Rectal smooth muscle tissue (tissue), 1 donor: ENCODE data around the gene PBXIP1.

Experiments used
- H3K27ac ChIP-seq: one replicate; pipeline ENCODE4 v1.7.0; 2013; ENCODE audit warnings: low read depth, low read length, inconsistent platforms
- H3K27me3 ChIP-seq: one replicate; pipeline ENCODE4 v1.7.0; 2013; ENCODE audit warnings: low read length; ENCODE audit not compliant: control insufficient read depth, insufficient read depth
- H3K36me3 ChIP-seq: one replicate; pipeline ENCODE4 v1.7.0; 2013; ENCODE audit warnings: low read length; ENCODE audit not compliant: control insufficient read depth, insufficient read depth
- H3K4me1 ChIP-seq: one replicate; pipeline ENCODE4 v1.7.0; 2013; ENCODE audit warnings: low read length; ENCODE audit not compliant: control insufficient read depth, insufficient read depth
- H3K4me3 ChIP-seq: one replicate; pipeline ENCODE4 v1.7.0; 2013; ENCODE audit warnings: low read length
- H3K9ac ChIP-seq: one replicate; pipeline ENCODE4 v1.7.0; 2013; ENCODE audit warnings: low read length

The PBXIP1 gene

DNA sequence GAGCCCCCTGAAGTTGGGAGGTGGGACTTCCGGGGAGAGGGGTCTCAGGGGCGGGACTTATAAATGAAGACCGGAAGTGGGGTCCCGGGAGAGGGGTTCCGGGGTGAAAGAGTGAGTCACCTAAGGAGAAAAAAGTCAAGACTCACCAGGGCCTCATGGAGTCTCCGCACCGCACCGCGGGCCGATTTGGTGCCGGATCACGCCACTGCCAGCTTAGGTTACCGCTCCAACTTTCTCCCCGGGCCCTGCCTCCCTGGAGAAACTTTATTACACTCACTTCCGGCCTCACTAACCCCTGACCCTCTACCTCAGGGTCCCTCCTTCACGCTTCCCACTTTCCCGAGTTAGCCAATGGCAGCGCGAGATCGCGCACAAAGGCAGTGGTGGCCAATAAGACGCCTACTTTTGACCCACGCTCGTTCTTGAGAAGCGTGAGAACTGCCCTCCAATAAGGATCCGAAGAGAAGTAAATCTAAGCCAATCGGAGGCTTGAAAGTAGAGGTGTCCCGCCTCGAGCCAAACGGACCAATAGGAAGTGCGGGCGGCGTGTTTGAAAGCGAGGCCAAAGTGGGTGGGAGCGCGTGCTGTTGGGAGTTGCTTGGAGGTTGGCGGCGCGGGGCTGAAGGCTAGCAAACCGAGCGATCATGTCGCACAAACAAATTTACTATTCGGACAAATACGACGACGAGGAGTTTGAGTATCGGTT is 18.4 kb upstream of the PBXIP1 start, which contains the start of gene CKS1B:
Gene CKS1B (plus strand): TSS at position 580 of the 706 bp plus-strand sequence. CDS start 65 bp downstream, at position 645.
- Histone ChIP-seq H3K36me3 (peaks cover 2% of the 10 kb centered on the region), H3K9ac (peak within 1 kb of the TSS; percentile 92), H3K4me3 (peak within 1 kb of the TSS; percentile 88), H3K27me3 (no peaks in the 10 kb centered on the region), H3K27ac (peak within 1 kb of the TSS; percentile 98), H3K4me1 (peaks cover 28% of the 10 kb centered on the region)

DNA sequence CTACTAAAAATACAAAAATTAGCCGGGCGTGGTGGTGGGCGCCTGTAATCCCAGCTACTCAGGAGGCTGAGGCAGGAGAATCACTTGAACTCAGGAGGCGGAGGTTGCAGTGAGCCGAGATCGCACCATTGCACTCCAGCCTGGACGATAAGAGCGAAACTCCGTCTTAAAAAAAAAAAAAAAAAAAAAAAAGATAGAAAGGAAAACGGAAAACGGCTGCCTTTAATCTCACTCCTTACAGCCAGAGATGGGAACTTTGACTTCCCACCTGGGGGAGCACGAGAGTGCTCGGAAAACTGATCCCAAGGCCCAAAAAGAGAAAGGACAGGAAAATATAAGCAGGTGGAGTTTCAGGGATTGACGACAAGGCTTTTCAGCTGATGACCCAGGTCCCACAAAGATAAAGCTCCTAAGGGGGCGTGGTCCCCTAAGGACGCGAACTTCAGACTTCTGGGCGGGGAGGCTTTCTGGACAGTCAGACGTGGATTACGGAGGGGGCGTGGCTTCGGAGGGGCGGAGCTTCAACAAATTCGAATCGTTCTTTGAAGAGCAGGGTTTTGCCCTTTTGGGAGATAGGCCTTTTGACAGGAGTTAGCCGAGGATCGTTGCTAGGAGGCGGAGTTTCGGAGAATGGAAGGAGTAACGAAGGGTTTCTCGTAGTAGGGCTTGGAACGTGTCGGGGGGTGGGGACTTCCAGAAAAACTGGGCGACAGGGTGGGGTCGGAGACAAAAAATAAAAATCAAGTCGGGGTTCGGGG is 17.6 kb upstream of the PBXIP1 start:
- H3K4me1 ChIP-seq: peaks cover 28% of the 10 kb centered on the region
- H3K4me3 ChIP-seq: peak overlapping the region; percentile 88
- peaks cover 2% of the 10 kb centered on the region for H3K36me3 ChIP-seq
- H3K27ac ChIP-seq: peak overlapping the region; percentile 98
- no peaks in the 10 kb centered on the region for H3K27me3 ChIP-seq
- H3K9ac ChIP-seq: peak overlapping the region; percentile 92

DNA sequence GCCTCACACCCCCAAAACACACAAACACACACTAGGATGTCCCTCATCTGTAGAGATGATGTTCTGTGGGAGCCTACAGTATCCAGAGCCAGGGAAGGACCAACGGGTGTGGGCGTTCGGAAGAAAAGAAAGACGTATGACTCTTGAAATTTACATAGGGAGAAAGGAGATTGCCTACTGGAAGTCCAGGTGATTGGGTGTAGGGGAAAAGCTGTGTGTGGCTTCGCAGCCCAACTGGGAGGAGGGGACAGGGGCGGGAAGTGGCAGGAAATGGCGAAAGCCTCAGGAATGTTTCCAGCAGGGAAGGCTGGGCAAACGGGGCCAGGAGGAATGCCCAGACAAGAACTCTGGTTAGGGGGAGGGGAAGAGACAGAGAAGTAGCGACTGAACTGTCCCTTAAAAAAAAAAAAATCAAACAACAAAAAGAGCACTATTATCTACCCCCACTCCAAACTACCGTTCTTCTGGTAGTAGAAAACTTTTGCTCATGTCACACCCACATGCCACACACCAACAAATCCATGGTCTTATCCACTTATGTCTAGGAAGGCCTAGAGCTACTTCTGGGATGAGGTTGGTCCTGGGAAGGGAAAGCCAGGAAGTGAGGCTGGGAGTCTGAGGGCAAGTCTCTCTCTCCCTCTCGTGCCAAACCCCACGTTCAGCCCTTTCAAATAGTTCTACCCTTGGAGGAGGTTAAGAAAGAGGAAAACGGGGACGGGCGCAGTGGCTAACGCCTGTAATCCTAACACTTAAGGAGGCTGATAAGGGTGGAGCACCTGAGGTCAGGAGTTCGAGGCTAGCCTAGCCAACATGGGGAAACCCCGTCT is 16.8 kb upstream of the PBXIP1 start:
- Histone ChIP-seq H3K36me3 (peaks cover 9% of the 10 kb centered on the region), H3K4me1 (peaks cover 28% of the 10 kb centered on the region), H3K27ac (peak overlapping the region; percentile 98), H3K4me3 (peak overlapping the region; percentile 88), H3K27me3 (no peaks in the 10 kb centered on the region), H3K9ac (peak overlapping the region; percentile 51)

DNA sequence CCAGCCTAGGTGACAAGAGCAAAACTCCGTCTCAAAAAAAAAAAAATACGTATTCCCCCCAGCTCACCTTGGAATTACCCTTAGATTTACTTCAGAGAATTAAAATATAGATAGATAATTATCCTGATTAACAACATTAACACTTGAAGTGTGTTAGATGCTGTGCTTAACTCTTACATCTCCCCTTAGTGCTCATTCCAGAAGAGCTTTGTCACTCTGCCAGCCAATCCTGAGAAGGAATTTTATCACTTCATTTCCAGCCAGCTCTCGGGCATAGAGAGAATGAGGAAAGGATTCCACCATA is 16.3 kb upstream of the PBXIP1 start:
- Histone ChIP-seq H3K27me3 (no peaks in the 10 kb centered on the region), H3K9ac (peak overlapping the region; percentile 51), H3K36me3 (peaks cover 12% of the 10 kb centered on the region), H3K4me3 (peak overlapping the region; percentile 45), H3K4me1 (peaks cover 28% of the 10 kb centered on the region), H3K27ac (peak overlapping the region; percentile 98)

DNA sequence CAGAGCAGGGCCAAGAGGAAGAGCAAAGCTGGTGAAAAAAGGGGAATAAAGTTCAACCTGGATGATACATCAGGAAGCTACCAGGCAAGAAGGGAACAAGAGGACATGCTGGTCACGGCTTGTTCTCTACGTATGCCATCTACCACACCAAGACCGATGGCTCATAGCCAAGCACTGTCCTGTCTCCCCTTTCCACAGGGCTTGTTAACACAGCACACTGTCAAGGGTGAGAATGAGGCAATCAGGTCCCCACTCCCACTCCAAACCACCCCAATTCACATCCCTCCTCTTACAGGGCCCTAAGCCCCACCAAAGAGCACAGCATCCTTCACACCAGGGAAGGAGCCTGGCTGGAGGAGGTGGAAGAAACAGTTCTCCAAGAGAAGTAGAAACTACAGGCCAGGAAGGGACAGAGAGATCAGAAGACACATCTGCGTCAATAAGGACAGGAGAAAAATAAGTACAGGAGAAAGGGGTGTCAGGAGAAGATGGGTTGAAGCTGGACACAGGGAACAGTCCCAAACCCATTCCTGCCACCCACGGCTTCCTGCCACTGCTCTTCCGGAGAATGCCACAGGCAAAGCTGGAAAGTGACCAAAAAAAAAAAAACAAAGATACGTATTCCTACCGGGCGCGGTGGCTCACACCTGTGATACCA is 15.6 kb upstream of the PBXIP1 start:
- H3K27ac ChIP-seq: peak overlapping the region; percentile 95
- peak overlapping the region; percentile 42 for H3K9ac ChIP-seq
- H3K36me3 ChIP-seq: peaks cover 17% of the 10 kb centered on the region
- peaks cover 28% of the 10 kb centered on the region for H3K4me1 ChIP-seq
- H3K27me3 ChIP-seq: no peaks in the 10 kb centered on the region
- H3K4me3 ChIP-seq: peak overlapping the region; percentile 47

DNA sequence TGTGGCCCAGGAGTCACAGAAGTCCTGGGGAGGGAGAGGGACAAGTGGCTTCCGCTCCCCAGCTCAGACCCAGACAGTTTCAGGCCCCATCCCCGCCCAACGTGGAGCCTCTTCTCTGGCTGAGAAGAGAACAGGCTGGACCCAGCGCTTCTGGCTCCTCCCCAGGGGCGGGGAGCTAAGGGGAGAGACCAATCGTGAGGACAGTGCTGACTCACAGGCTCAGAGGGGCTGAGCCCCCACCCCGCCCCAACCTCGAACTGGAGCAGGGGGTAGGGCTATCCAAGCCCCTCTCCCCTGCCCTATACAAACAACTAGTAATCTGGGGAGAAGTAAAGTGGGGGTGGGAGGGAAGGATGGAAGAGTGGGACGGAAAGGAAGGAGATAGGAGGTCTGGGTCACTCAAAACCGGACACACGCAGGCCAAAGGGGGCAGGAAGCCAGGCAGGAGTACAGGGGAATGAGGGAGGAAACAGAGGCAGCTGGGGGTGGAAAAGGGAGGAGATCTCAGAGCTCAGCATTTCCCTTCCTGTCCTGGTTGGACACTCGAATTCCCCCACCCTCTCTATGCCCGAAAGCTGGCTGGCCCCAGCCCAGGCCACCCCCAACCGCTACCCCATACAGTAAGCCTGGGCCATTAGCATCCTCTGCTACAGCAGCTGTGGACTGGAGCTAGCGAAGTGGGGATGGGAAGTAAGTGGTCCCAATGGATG is 14.9 kb upstream of the PBXIP1 start, which contains the start of gene SHC1:
Gene SHC1 (minus strand): TSS at position 117 of the 710 bp plus-strand sequence. CDS start 221 bp downstream, outside the sequence.
- H3K4me1 ChIP-seq: peaks cover 25% of the 10 kb centered on the region
- H3K9ac ChIP-seq: peak within 1 kb of the TSS; percentile 42

DNA sequence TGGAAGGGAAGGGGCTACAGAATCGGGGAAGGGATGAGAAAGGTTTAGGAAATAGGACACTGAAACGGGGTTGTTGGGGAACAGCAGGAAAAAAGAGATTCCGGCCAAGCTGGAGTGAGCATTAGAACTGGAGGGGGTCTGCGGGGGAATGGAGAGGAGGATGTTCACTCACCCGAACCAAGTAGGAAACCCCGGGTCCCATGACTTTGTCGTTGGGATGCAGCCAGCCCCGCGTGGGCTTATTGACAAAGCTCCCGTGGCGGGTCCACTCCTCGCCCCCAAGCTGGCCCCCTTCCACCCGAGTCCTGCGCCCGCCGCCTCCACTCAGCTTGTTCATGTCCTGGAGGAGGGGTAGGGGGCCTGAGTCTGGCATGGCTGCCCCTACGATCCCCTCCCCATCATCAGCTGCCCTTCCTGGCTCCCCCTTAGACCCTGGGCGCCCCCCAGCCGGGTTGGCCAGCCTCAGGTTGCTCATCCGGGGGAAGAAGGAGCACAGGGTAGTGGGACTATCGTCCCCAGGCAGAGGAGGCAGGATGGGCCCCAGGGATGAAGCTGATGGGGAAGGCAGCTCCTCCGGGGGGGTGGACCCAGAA is 14.1 kb upstream of the PBXIP1 start:
- Histone ChIP-seq H3K4me3 (peak overlapping the region; percentile 47), H3K4me1 (peaks cover 25% of the 10 kb centered on the region), H3K36me3 (peaks cover 24% of the 10 kb centered on the region), H3K27ac (peak overlapping the region; percentile 95), H3K9ac (no peak overlapping the region), H3K27me3 (no peaks in the 10 kb centered on the region)

More for the DNA sequence above, 14.9 kb upstream of the PBXIP1 start, which contains the start of gene SHC1:
- H3K4me3 ChIP-seq: peak within 1 kb of the TSS; percentile 47
- peak within 1 kb of the TSS; percentile 95 for H3K27ac ChIP-seq
- H3K27me3 ChIP-seq: no peaks in the 10 kb centered on the region
- H3K36me3 ChIP-seq: peaks cover 21% of the 10 kb centered on the region

DNA sequence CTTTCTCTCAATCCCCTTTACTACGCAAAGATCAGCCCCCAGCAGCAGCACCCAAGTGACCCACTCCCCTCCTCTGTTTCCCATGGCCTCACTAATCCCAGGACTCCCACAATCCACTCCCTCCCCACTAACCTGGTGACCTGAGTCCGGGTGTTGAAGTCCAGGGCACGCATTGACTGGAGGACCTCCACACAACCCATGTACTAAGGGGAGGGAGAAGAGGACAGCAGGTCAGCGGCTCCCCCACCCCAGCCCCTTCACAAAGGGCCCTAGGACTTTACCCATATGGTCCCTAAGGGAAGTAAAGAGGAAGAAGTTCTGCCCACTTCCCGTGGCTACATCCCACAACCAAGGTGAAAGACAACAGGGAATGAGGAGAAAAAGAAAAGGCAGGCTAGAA is 13.3 kb upstream of the PBXIP1 start:
- peaks cover 31% of the 10 kb centered on the region for H3K36me3 ChIP-seq
- no peak overlapping the region for H3K9ac ChIP-seq
- H3K4me1 ChIP-seq: peaks cover 25% of the 10 kb centered on the region
- no peaks in the 10 kb centered on the region for H3K27me3 ChIP-seq
- peak overlapping the region; percentile 1 for H3K4me3 ChIP-seq
- H3K27ac ChIP-seq: no peak overlapping the region

DNA sequence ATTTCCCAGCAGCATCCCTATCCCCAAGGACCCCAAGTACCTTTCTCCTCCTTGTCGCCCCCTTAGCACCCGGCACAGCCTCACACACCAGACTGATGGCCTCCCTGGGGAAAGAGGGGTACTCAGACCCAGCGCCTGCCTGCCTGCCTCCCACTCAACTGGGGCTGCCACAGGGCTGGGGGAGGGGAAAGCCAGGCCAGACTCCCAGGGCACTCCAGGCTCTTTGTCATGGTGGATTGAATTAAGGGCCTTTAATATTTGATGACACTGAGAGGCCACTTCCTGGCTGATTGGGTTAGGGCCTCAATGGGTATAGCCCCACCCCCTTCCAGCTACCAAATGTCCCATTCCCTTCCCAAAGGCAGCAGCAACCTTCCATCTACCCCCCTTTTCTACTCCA is 12.8 kb upstream of the PBXIP1 start:
- Histone ChIP-seq H3K27me3 (no peaks in the 10 kb centered on the region), H3K9ac (no peak overlapping the region), H3K4me1 (peaks cover 25% of the 10 kb centered on the region), H3K27ac (no peak overlapping the region), H3K4me3 (no peak overlapping the region), H3K36me3 (peaks cover 32% of the 10 kb centered on the region)

DNA sequence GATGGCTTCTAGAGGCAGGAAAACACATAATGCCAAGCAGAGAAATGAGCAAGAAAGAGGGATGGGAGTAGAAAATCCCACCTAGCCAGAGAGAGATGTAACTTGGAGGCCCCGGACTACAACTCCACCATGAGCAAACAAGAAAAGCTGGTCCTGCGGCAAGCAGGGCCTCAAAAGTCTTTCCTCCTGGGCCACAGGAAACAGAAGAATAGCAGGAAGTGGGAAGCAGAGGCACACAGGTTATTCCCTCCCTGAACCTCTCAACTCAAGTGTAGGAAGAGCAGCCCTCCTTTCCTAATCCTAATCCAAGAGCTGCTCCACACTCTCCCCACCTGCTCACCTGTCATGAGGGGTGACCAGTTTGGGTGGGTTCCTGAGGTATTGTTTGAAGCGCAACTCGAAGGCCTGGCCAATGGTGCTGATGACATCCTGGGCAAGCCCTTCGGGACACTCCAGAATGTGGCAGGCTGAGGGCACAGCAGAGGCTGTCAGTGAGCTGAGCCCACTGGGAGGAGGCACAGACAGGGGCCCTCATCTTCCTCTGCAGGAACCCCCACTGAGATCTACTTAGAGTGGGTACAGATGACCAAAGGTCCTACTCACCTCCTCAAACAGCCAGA is 11.5 kb upstream of the PBXIP1 start:
- H3K27ac ChIP-seq: no peak overlapping the region
- no peak overlapping the region for H3K4me3 ChIP-seq
- peaks cover 32% of the 10 kb centered on the region for H3K36me3 ChIP-seq
- H3K27me3 ChIP-seq: no peaks in the 10 kb centered on the region
- H3K9ac ChIP-seq: no peak overlapping the region
- peaks cover 18% of the 10 kb centered on the region for H3K4me1 ChIP-seq

DNA sequence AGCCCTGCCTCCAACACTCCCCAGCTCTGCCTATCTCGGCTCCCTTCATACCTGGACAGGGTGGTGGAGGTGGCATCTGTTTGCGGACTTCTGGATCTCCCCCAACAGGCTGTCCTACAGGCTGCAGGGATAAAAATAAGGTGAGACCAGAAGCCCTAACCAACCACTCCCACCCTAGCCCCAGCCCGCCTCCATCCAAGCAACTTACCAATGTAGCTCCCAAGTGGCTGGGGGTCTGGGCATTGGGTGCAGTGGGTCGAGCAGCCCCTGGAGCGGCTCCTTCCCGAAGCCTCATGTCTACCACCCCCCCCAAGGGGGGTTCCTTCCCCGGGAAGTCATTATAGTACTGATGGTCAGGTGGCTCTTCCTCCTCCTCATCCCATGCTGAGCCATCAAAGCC is 10.2 kb upstream of the PBXIP1 start:
- Histone ChIP-seq H3K27ac (no peak overlapping the region), H3K27me3 (no peaks in the 10 kb centered on the region), H3K9ac (no peak overlapping the region), H3K36me3 (peaks cover 32% of the 10 kb centered on the region), H3K4me3 (no peak overlapping the region), H3K4me1 (peaks cover 9% of the 10 kb centered on the region)
